LNCAP (cell line): ENCODE results near the gene TNNT1.

ENCODE experiments used
- TF ChIP-seq, protein P1 (sequence below): fragments of 450-650 bp; IDR thresholded peaks from 2 replicates; pipeline ENCODE4 v1.5.1; 2017; ENCODE audit warnings: mild to moderate bottlenecking

TNNT1 gene

DNA sequence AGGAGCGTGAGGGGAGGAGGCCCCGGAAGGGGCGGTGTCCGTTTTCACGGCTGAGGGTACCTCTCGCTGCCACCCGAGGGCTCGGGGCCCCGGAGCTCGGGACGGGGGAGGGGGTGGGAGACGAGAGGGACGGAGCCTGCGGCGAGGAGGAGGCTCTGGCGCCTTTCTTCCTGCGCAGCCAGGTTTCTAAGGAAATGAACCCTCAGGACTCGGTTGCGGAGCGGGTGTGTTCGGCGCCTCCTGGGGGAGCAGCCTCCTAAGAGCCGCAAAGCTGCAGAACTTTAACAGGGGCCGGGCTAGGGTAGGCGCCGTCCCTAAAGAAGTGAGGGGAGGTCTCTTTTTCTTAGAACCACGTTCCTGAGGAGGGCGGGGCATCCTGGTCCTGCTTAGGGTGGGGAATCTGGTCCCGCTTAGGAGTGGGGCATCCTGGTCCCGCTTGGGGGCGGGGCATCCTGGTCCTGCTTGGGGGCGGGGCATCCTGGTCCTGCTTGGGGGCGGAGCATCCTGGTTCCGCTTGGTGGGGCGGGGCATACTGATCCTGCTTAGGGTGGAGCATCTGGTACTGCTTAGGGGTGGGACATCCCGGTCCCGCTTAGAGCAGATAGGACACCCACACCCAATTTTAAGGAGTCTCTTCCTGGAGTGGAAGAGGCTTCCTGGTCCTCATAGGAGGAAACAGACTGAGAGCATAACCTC, 24.9 kb upstream of the TNNT1 start:
- TF ChIP-seq, protein P1, sequence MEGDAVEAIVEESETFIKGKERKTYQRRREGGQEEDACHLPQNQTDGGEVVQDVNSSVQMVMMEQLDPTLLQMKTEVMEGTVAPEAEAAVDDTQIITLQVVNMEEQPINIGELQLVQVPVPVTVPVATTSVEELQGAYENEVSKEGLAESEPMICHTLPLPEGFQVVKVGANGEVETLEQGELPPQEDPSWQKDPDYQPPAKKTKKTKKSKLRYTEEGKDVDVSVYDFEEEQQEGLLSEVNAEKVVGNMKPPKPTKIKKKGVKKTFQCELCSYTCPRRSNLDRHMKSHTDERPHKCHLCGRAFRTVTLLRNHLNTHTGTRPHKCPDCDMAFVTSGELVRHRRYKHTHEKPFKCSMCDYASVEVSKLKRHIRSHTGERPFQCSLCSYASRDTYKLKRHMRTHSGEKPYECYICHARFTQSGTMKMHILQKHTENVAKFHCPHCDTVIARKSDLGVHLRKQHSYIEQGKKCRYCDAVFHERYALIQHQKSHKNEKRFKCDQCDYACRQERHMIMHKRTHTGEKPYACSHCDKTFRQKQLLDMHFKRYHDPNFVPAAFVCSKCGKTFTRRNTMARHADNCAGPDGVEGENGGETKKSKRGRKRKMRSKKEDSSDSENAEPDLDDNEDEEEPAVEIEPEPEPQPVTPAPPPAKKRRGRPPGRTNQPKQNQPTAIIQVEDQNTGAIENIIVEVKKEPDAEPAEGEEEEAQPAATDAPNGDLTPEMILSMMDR: no peak

DNA sequence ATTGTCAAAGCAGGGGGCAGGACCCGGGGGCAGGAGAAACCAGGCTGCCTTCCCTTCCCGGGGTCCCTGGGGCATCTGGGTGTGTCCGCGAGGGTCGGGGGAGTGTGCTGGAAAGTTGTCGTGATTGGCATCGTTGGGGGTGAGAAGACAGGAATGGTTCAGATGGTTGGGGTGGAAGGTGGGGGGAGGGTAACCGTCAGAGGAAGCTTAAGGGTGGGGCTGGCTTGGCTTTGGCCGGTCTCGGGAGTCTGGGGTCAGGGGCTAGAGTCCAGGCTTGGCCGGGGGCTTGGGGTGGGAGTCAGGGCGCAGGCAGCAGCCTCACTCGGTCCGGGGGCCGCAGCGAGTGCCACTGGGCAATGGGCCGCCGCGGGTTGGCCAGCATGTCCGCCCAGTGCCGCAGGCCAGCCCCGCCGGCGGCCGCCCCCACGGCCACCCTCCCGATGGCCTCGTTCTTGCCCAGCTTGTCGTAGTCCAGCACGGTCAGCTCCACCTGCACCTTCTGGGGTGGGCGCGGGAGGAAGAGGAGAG, 24.2 kb upstream of the TNNT1 start:
- TF ChIP-seq, protein P1: no peak

DNA sequence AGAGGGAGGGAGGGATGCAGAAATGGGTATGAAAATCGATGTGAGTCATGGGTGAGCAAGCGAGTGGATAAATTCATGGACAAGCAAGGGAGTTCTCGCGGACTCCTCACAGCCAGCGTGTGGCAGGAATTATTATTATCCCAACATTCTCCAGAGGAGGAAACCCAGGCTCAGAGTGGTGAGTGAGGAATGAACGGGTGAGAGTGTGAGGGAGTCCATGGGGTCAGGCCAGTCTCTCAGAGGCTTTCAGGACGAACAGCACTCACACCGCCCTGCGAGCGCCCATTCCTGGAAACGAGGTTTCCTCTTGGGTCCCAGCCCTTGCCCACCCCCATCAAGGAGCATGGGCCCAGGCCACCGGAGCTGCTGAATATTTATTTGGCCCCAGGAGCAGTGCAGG, 23.7 kb upstream of the TNNT1 start:
- TF ChIP-seq, protein P1: no peak

DNA sequence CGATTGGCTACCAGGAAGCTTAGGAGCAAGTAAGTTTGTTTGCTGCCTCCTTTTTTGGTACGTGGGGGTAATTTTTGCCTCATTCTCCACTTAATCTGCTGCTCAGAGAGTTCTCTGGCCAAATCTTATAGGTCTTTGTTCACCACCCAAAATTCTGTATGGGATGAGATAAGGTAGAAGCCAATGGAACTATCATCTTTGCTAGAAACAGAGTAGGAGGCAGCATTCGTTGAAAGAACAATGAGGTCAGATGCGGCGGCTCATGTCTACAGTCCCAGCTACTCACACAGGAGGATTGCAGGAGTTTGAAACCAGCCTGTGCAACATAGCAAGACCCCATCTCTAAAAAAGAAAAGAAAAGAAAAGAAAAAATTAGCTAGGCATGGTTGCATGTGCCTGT, 22.4 kb upstream of the TNNT1 start:
- TF ChIP-seq, protein P1: no peak

DNA sequence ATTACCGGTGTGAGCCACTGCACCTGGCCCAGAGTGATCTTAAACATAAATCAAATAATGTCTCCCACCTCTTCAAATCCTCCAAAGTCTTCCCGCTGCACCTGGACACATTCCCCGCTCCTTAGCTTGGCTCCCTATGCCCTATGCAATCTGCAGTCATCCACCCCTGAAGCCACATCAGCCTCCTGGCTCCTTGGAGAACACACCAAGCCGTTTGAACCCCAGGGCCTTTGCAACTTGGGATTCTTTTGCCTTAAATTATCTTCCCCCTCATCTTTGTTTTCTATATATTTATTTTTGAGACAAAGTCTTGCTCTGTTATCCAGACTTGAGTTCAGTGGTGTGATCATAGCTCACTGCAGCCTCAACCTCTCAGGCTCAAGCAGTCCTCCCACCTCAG, 20.1 kb upstream of the TNNT1 start:
- TF ChIP-seq, protein P1: no peak

DNA sequence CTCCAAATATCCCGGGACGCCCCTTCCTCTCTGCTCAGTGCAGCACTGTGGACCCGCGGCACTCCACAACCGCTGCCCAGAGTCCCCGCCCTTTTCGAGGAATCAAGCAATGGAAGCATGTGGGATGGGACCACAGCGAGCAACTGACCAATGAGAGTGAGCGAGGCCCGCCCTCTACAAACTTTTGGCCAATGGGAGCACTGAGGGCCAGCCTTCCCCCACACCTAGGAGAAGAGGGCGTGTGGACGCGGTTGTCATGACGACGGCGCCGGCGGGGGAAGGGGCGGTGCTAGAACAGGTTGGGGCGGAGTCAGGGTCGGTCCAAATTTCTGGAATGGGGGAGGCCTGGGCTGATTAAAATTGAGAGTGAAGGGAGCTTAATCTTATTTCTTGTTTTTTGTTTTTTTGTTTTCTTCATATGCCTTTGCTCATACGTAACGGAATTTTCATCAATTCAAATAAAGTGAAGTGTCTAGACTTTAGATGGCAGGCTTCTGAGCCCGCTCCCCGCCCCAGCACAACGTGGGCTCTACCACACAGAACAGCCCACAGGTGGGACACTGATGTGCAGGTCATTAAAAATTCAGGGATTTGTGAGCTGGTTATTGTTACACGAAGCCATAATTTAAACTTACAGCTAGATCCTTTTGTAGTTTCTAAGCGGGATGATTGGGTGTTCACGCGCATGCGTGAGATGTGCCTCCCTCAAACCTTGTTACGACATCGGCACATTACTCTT, 17.7 kb upstream of the TNNT1 start, which contains the start of gene DNAAF3:
Gene DNAAF3 (minus strand): TSS at position 84 of the 739 bp plus-strand sequence. CDS start 200 bp downstream, outside the sequence.
- TF ChIP-seq, protein P1: no peak

DNA sequence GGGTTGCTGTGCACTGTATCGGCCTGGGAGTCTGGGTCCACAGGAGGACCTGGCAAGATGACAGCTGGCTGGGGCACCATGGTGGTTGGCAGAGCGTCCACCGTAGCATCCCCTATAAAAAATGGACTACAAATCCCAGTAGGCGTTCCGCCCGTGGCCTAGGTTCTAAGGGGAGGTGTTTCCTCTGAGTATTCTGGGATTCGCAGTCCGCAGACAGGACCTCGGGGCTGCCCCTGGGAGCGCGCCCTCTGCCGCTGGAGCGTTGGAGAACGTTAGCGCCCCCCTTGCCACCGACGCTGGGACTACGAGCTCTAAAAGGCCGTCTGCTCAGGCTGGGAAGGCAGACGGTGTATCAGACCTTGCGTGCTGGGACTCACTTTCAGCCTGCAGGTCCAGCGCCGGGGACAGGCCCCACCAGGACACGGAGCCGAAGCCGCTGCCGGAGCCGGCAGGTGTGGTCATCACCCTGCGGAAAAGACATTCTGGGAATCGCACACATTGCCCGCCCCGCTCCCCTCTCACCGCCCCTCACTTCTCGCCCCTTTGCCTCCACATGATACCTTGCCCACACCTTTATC, 17.0 kb upstream of the TNNT1 start:
- TF ChIP-seq, protein P1: peak; percentile 79
